Gastroesophageal sphincter (tissue), 4 donors: Measurements from ENCODE around the gene UBXN10. TPM values are rescaled to one million over a fixed set of nuclear protein-coding genes. Genes with fewer than 3 reads are reported as not detected.

Source experiments
- ATAC-seq: fragments of 150-250 bp; one replicate; pipeline ENCODE4 v1.9.1; 2016; ENCODE audit warnings: mild to moderate bottlenecking, moderate library complexity
- H3K27ac ChIP-seq, 4 donors: fragments of 200-600 bp; sonication (generic) in 3 of 4; 1 replicate in 3 of 4; 2 replicates in 1 of 4; pipeline ENCODE4 v1.5.1; 2016 to 2019
- H3K27me3 ChIP-seq: fragments of 200-600 bp; sonication (generic); one replicate; pipeline ENCODE4 v1.5.1; 2019
- H3K36me3 ChIP-seq, 2 donors: fragments of 200-600 bp; sonication (generic); one replicate each; pipeline ENCODE4 v1.5.1; 2019; ENCODE audit warnings: control low read depth in 1 of 2
- H3K4me1 ChIP-seq, 3 donors: fragments of 200-600 bp; sonication (generic); 1 replicate in 2 of 3; 2 replicates in 1 of 3; pipeline ENCODE4 v1.5.1; 2016 to 2019; ENCODE audit warnings: control low read depth in 2 of 3
- H3K4me3 ChIP-seq, 2 donors: fragments of 200-600 bp; sonication (generic); one replicate each; pipeline ENCODE4 v1.5.1; 2019; ENCODE audit warnings: mild to moderate bottlenecking in 1 of 2, moderate library complexity in 1 of 2
- H3K9me3 ChIP-seq, 3 donors: fragments of 200-600 bp; sonication (generic); one replicate each; pipeline ENCODE4 v1.5.1; 2017 to 2019; ENCODE audit warnings: control low read depth in 2 of 3
- CTCF ChIP-seq, 4 experiments: fragments of 200-600 bp in 2 of 4; fragments of 450-650 bp in 2 of 4; sonication (generic) in 1 of 4; IDR thresholded peaks; one replicate each; pipeline ENCODE4 v1.5.1; 2017 to 2019; ENCODE audit warnings: antibody characterized with exemption in 4 of 4, mild to moderate bottlenecking in 2 of 4, moderate library complexity in 2 of 4
- EP300 ChIP-seq: sonication (generic); formaldehyde crosslinking; IDR thresholded peaks from one replicate; pipeline ENCODE4 v1.6.1; 2017; ENCODE audit warnings: antibody characterized with exemption, mild to moderate bottlenecking
- POLR2A ChIP-seq, 2 donors: fragments of 450-650 bp; IDR thresholded peaks; one replicate each; pipeline ENCODE4 v1.6.1; 2017; ENCODE audit warnings: antibody characterized with exemption in 2 of 2, mild to moderate bottlenecking in 2 of 2, moderate library complexity in 1 of 2
- POLR2AphosphoS5 ChIP-seq: sonication (generic); formaldehyde crosslinking; IDR thresholded peaks from one replicate; pipeline ENCODE4 v1.6.1; 2017; ENCODE audit warnings: antibody characterized with exemption
- WGBS, 2 donors: methylation state at CpG; one replicate each; pipeline ENCODE4 v1.1.5; 2018; ENCODE audit warnings: low coverage in 1 of 2; 5-methylcytosine and 5-hydroxymethylcytosine counted together
- total RNA-seq, 4 donors: library from RNA; depleted of rRNA; stranded (reverse); fragments of >200 nt; gene quantifications; one replicate each; pipeline ENCODE4 v1.1.0, GENCODE V29; 2016

The UBXN10 gene
- total RNA-seq, 4 donors from 2014 or later = 9.2 to 27.9 (median 18.8) TPM

- ATAC-seq = no peak
- peaks cover 4 to 77% (median 8%) of the 10 kb centered on the region in 3 donors for H3K4me1 ChIP-seq
- peak overlapping the region; percentile 74 to 93 (median 88) for H3K27ac ChIP-seq
- peak overlapping the region in 1 of 2 donors; percentile 68 for H3K4me3 ChIP-seq
- peaks cover 0 to 8% of the 10 kb centered on the region in 2 donors for H3K36me3 ChIP-seq
- TF ChIP-seq POLR2A (IDR thresholded peaks at IDR 0.05) (no peak), EP300 (no peak), POLR2AphosphoS5 (peak; percentile 13), CTCF (IDR thresholded peaks at IDR 0.05) (peak in 2 of 4 experiments; percentile 5 to 33)
- no peaks in the 10 kb centered on the region for H3K27me3 ChIP-seq
- no peaks in the 10 kb centered on the region for H3K9me3 ChIP-seq
- WGBS, 2 donors = 27 to 28% methylated on average over 3 of the region's 7 CpGs
These were observed 1.4 kb downstream of the UBXN10 start for GRCh38 chr1:20187103-20187812.

GRCh38 chr1:20187813-20188454 is 2.0 kb downstream of the UBXN10 start:
- no peaks in the 10 kb centered on the region for H3K27me3 ChIP-seq

GRCh38 chr1:20188455-20188817 is 2.5 kb downstream of the UBXN10 start:
- Histone ChIP-seq H3K4me3 (no peak overlapping the region), H3K27ac (peak overlapping the region; percentile 50 to 93 (median 88)), H3K27me3 (no peaks in the 10 kb centered on the region), H3K4me1 (peaks cover 4 to 89% (median 8%) of the 10 kb centered on the region in 3 donors), H3K9me3 (no peaks in the 10 kb centered on the region), H3K36me3 (peaks cover 0 to 8% of the 10 kb centered on the region in 2 donors)
- ATAC-seq = no peak
- TF ChIP-seq POLR2A (IDR thresholded peaks at IDR 0.05) = no peak
- no peak for TF ChIP-seq POLR2AphosphoS5
- no peak for TF ChIP-seq CTCF (IDR thresholded peaks at IDR 0.05)
- no peak for TF ChIP-seq EP300
- WGBS, 2 donors = 33 to 53% methylated on average over 1 to 4 of the region's 4 CpGs

More at GRCh38 chr1:20187813-20188454, 2.0 kb downstream of the UBXN10 start:
- WGBS, 2 donors = 7 to 21% methylated on average over 4 of the region's 4 CpGs
- peak overlapping the region in 1 of 2 donors; percentile 68 for H3K4me3 ChIP-seq
- no peak for ATAC-seq
- peaks cover 4 to 84% (median 8%) of the 10 kb centered on the region in 3 donors for H3K4me1 ChIP-seq
- TF ChIP-seq CTCF (IDR thresholded peaks at IDR 0.05) = no peak
- no peak for TF ChIP-seq EP300
- no peak for TF ChIP-seq POLR2AphosphoS5
- TF ChIP-seq POLR2A (IDR thresholded peaks at IDR 0.05) = no peak
- H3K9me3 ChIP-seq = no peaks in the 10 kb centered on the region
- H3K27ac ChIP-seq = peak overlapping the region; percentile 50 to 93 (median 88)
- peaks cover 0 to 8% of the 10 kb centered on the region in 2 donors for H3K36me3 ChIP-seq

- Histone ChIP-seq H3K9me3 (no peaks in the 10 kb centered on the region), H3K27ac (peak overlapping the region in 2 of 4 donors; percentile 91 to 93), H3K4me1 (peaks cover 4 to 97% (median 8%) of the 10 kb centered on the region in 3 donors), H3K4me3 (no peak overlapping the region), H3K27me3 (no peaks in the 10 kb centered on the region), H3K36me3 (peaks cover 0 to 8% of the 10 kb centered on the region in 2 donors)
- no peak for TF ChIP-seq CTCF (IDR thresholded peaks at IDR 0.05)
- TF ChIP-seq EP300 = no peak
- no peak for TF ChIP-seq POLR2AphosphoS5
- TF ChIP-seq POLR2A (IDR thresholded peaks at IDR 0.05) = no peak
- 68 to 91% methylated on average over 4 of the region's 4 CpGs for WGBS, 2 donors
- ATAC-seq = no peak
These were observed 3.8 kb downstream of the UBXN10 start for GRCh38 chr1:20189664-20190063.
